Epithelial cell of esophagus (primary cell): ENCODE measurements around the gene MAGI2.

Experiments used
- DNase-seq: peaks from one replicate; pipeline ENCODE4 v3.0.0; 2010; ENCODE audit warnings: low read depth
- H3K4me3 ChIP-seq: 2 replicates; pipeline ENCODE4 v1.5.1; 2011; ENCODE audit warnings: mild to moderate bottlenecking, low read length, control low read depth
- CTCF ChIP-seq: IDR thresholded peaks from 2 replicates; pipeline ENCODE4 v1.5.1; 2011; ENCODE audit warnings: low read depth, mild to moderate bottlenecking, low read length, control low read depth, inconsistent platforms; ENCODE audit not compliant: insufficient read depth; ENCODE audit errors: missing control alignments

The MAGI2 gene

GRCh38 chr7:78018641-78019446 lies 1434.6 kb downstream of the MAGI2 start:
- TF ChIP-seq CTCF: no peak
- DNase-seq: no peak
- peak overlapping the region; percentile 27 for H3K4me3 ChIP-seq

- no peak for DNase-seq
- no peak overlapping the region for H3K4me3 ChIP-seq
- no peak for TF ChIP-seq CTCF
Observed at GRCh38 chr7:78017591-78018100, 1435.8 kb downstream of the MAGI2 start.

GRCh38 chr7:78015574-78016260 lies 1437.8 kb downstream of the MAGI2 start:
- H3K4me3 ChIP-seq: no peak overlapping the region
- DNase-seq: no peak
- no peak for TF ChIP-seq CTCF

GRCh38 chr7:78014401-78014800 lies 1439.1 kb downstream of the MAGI2 start:
- H3K4me3 ChIP-seq: no peak overlapping the region
- DNase-seq: no peak
- no peak for TF ChIP-seq CTCF

GRCh38 chr7:78013386-78013785 lies 1440.1 kb downstream of the MAGI2 start:
- no peak overlapping the region for H3K4me3 ChIP-seq
- no peak for DNase-seq
- no peak for TF ChIP-seq CTCF

- DNase-seq: no peak
- no peak for TF ChIP-seq CTCF
Observed at GRCh38 chr7:78011642-78012041, 1441.8 kb downstream of the MAGI2 start.

More at GRCh38 chr7:78011642-78012041, 1441.8 kb downstream of the MAGI2 start:
- H3K4me3 ChIP-seq: no peak overlapping the region
